Neutrophil (primary cell): Measurements from ENCODE around the gene PVALEF.

Source experiments
- H3K27ac ChIP-seq: fragments of 200-600 bp; sonication (generic); 2 replicates; pipeline ENCODE4 v1.5.1; 2016; ENCODE audit warnings: mild to moderate bottlenecking, moderate library complexity
- H3K27me3 ChIP-seq: fragments of 200-600 bp; sonication (generic); 2 replicates; pipeline ENCODE4 v1.6.0; 2016; ENCODE audit warnings: mild to moderate bottlenecking
- H3K36me3 ChIP-seq: fragments of 200-600 bp; sonication (generic); 2 replicates; pipeline ENCODE4 v1.5.1; 2017
- H3K4me1 ChIP-seq, 2 experiments: fragments of 200-600 bp in 1 of 2; sonication (generic) in 1 of 2; 1 replicate in 1 of 2; 2 replicates in 1 of 2; pipeline versions ENCODE4 v1.5.1 to v1.6.1; 2013 to 2016; ENCODE audit warnings: low read depth in 1 of 2, low read length in 1 of 2, mild to moderate bottlenecking in 1 of 2, moderate library complexity in 1 of 2; ENCODE audit not compliant: control insufficient read depth in 1 of 2, insufficient read depth in 1 of 2
- H3K4me3 ChIP-seq, 2 experiments: fragments of 200-600 bp in 1 of 2; sonication (generic) in 1 of 2; 1 replicate in 1 of 2; 2 replicates in 1 of 2; pipeline ENCODE4 v1.5.1; 2013 to 2016; ENCODE audit warnings: low read depth in 1 of 2, low read length in 1 of 2, mild to moderate bottlenecking in 1 of 2, moderate library complexity in 1 of 2
- H3K9me3 ChIP-seq: fragments of 200-600 bp; sonication (generic); 2 replicates; pipeline ENCODE4 v1.5.1; 2016
- TF ChIP-seq, protein P1 (sequence below): fragments of 200-600 bp; sonication (generic); IDR thresholded peaks from 2 replicates; pipeline ENCODE4 v1.5.1; 2016; ENCODE audit warnings: antibody characterized with exemption

The PVALEF gene

DNA sequence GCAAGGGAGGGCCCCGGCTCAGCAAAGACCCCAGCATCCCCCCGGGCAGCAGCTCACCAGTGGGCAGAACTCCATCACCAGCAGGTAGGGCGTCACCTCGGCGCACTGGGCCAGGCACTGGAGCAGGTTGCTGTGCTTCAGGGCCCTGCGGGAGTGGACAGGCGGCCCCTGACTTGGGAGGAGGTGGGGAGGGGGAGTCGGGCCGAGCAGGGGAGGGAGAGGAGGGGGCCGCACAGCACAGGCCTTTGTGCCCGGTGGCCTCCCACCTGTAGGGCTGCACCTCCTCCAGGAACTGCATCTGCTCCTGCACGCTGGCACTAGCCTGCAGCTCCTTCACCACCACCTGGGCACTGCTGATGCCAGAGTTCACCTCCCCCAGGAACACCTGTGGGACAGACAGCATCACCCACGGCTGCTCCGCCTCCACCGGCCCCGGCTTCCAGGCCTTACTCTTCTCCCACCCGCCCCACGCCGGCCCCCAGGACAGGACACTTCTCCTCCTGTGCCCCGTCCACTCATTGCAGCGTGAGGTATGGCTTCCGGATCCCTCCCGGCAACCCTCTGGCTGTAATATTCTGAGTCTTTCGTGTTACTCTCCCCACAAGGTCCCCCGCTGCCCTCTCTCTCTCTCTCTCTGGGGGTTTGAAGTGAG is 37.7 kb upstream of the PVALEF start:
- Histone ChIP-seq H3K27me3 (no peaks in the 10 kb centered on the region), H3K36me3 (peaks cover 100% of the 10 kb centered on the region), H3K4me3 (no peak overlapping the region), H3K9me3 (no peaks in the 10 kb centered on the region), H3K27ac (no peak overlapping the region), H3K4me1 (no peaks in the 10 kb centered on the region)
- TF ChIP-seq, protein P1, sequence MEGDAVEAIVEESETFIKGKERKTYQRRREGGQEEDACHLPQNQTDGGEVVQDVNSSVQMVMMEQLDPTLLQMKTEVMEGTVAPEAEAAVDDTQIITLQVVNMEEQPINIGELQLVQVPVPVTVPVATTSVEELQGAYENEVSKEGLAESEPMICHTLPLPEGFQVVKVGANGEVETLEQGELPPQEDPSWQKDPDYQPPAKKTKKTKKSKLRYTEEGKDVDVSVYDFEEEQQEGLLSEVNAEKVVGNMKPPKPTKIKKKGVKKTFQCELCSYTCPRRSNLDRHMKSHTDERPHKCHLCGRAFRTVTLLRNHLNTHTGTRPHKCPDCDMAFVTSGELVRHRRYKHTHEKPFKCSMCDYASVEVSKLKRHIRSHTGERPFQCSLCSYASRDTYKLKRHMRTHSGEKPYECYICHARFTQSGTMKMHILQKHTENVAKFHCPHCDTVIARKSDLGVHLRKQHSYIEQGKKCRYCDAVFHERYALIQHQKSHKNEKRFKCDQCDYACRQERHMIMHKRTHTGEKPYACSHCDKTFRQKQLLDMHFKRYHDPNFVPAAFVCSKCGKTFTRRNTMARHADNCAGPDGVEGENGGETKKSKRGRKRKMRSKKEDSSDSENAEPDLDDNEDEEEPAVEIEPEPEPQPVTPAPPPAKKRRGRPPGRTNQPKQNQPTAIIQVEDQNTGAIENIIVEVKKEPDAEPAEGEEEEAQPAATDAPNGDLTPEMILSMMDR = no peak

DNA sequence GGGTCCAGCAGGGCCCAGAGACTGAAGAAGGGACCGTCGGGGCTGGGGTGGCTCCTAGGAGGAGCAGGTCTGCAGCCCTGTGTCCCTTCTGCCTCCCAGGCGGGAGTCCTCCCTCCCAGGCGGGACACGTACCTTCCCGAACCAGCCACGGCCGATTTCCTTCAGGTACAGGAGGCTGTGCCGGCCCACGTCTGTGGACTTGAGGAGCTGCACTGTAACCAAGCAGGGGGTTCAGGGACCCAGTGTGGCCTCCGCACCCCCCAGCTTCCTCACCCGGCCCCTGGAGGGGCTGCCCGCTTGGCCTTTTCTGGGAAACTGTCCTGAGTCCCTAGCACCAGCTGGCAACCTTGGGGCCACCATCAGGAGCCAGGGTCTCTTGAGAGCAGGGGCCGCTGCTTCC is 37.0 kb upstream of the PVALEF start:
- no peak overlapping the region for H3K4me3 ChIP-seq
- H3K36me3 ChIP-seq = peaks cover 100% of the 10 kb centered on the region
- no peak overlapping the region for H3K27ac ChIP-seq
- TF ChIP-seq, protein P1 = no peak
- H3K27me3 ChIP-seq = no peaks in the 10 kb centered on the region
- no peaks in the 10 kb centered on the region for H3K4me1 ChIP-seq
- no peaks in the 10 kb centered on the region for H3K9me3 ChIP-seq

DNA sequence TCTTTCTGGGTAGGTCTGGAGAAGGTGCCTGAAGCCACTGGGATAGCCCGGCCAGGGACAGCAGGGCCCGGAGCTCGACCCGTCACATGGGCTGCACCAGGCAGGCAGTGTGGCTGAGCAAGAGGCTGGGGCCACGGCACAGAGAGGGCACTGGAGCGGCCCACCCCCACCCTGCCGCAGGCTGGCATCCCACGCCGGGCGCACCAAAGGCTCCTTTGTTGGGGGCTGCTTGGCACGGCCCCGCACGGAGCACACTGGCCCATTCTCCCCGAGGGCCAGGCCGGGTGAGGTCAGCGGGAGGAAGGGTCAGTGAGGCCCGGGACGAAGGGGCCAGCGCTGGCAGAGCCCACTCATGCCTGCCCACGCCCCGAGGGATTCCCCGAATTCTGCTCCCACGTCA is 36.5 kb upstream of the PVALEF start:
- H3K4me1 ChIP-seq = no peaks in the 10 kb centered on the region
- TF ChIP-seq, protein P1 = no peak
- peaks cover 100% of the 10 kb centered on the region for H3K36me3 ChIP-seq
- no peaks in the 10 kb centered on the region for H3K27me3 ChIP-seq
- no peak overlapping the region for H3K4me3 ChIP-seq
- no peaks in the 10 kb centered on the region for H3K9me3 ChIP-seq
- no peak overlapping the region for H3K27ac ChIP-seq

DNA sequence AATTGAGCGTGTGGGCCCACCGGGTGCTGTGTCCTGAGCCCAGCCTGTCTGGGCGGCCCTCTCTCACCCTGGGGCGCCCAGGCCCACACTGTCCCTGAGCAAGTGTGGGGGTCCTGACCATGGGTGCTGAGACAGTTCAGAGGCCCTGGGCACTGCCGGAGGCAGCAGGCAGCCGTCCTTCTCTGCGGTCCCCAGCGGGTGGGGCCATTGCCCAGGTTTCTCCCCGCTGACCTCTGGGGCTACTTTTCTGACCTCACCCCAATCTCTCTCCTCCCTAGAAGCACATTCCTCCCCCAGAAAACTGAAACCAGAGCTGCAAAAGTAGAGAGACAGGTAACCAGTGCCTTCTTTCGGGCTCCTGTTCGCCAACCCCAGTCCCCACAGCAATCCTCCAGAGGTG is 36.0 kb upstream of the PVALEF start:
- Histone ChIP-seq H3K9me3 (no peaks in the 10 kb centered on the region), H3K4me1 (no peaks in the 10 kb centered on the region), H3K36me3 (peaks cover 100% of the 10 kb centered on the region), H3K27me3 (no peaks in the 10 kb centered on the region), H3K27ac (no peak overlapping the region), H3K4me3 (no peak overlapping the region)
- TF ChIP-seq, protein P1 = no peak

DNA sequence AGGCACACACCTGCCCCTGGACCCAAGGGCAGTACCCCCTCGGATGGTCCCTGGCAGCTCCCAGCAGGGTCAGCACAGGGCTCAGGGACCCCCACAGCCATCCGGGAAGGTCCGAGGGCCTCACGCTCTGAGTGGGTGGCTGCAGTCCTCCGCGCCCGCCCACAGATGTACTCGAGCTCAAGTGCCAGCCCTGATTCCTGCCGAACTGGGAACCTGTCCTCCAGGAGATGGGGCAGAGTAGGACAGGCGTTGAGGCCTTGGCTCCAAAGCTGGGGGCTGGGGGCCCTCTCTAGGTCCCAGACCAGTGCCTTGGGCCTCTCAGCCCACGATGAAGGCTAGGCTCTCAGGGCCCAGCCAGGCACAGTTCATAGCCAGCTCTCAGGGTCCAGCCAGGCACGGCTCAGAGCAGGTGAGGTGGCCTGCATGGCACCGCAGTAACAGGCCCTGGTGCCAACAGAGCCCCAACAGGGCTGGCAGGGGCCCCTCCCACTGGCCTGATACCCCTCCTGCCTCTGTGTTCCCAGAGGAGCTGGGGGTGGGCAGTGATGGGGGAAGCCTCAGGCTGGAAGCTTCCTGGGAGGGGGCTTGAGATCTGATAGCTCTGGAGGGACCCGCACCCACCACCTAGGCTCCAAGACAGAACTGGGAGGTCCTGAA is 35.5 kb upstream of the PVALEF start:
- Histone ChIP-seq H3K4me3 (no peak overlapping the region), H3K9me3 (no peaks in the 10 kb centered on the region), H3K36me3 (peaks cover 100% of the 10 kb centered on the region), H3K27me3 (no peaks in the 10 kb centered on the region), H3K4me1 (no peaks in the 10 kb centered on the region), H3K27ac (no peak overlapping the region)
- TF ChIP-seq, protein P1 = no peak
